ENCODE results near the gene CLTB. TPM values are rescaled to one million over a fixed set of nuclear protein-coding genes. Genes with fewer than 3 reads are reported as not detected.

CLTB gene
- total RNA-seq, 1 experiment from 2014 or later: 339 TPM

DNA sequence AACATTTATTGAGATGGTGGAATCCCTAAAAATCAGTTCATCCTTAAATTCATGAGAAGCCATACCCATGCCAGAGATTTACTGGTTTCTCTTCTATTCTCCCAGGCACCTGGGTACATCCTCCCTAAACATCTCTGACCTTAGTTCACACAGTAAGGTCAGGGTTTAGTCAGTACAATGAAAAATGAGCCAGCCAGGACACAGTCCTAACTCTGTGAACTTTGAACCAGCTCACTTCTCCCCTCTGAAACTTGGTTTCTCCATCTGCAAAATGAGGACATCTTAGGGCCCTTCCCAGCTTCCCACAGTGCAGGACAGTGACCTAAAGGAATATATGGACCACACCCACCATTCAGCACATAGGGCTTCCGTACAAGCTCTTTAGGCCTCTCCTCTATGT lies 29.8 kb downstream of the CLTB start:
- TF ChIP-seq, protein P1, sequence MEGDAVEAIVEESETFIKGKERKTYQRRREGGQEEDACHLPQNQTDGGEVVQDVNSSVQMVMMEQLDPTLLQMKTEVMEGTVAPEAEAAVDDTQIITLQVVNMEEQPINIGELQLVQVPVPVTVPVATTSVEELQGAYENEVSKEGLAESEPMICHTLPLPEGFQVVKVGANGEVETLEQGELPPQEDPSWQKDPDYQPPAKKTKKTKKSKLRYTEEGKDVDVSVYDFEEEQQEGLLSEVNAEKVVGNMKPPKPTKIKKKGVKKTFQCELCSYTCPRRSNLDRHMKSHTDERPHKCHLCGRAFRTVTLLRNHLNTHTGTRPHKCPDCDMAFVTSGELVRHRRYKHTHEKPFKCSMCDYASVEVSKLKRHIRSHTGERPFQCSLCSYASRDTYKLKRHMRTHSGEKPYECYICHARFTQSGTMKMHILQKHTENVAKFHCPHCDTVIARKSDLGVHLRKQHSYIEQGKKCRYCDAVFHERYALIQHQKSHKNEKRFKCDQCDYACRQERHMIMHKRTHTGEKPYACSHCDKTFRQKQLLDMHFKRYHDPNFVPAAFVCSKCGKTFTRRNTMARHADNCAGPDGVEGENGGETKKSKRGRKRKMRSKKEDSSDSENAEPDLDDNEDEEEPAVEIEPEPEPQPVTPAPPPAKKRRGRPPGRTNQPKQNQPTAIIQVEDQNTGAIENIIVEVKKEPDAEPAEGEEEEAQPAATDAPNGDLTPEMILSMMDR (IDR thresholded peaks at IDR 0.05; ENCODE audit: unreplicated experiment): no peak
- ChIA-PET POLR2A (interaction anchor here (0.9 to 6.7 kb wide), 6 partner anchors 11 to 150 kb away, joined by 3 to 110 read pairs (median 51); partner anchors contain the start of genes CLTB, KIAA1191 and RNF44), CTCF (interaction anchor here (1.1 to 1.6 kb wide), 2 partner anchors 30 to 149 kb away, joined by 3 to 5 read pairs; no protein-coding TSS in a partner anchor)
- H3K27me3 Mint-ChIP-seq (ENCODE audit: insufficient read depth, unreplicated experiment): no peaks in the 10 kb centered on the region
- H3K9me3 Mint-ChIP-seq (ENCODE audit: unreplicated experiment): no peaks in the 10 kb centered on the region
- no TSS peak for BruUV-seq (replicated peaks)
- H3K4me1 Mint-ChIP-seq (ENCODE audit: insufficient read depth, unreplicated experiment): peaks cover 22% of the 10 kb centered on the region
- H3K36me3 Mint-ChIP-seq (ENCODE audit: insufficient read depth, unreplicated experiment): peaks cover 96% of the 10 kb centered on the region
- intact Hi-C loops (cut with micrococcal nuclease): loop anchor here (10.0 kb wide), 1 partner anchor 572 kb away; no protein-coding TSS in a partner anchor
- peak overlapping the region; percentile 99 for H3K27ac Mint-ChIP-seq (ENCODE audit: low read depth, unreplicated experiment)
- no peak for DNase-seq (ENCODE audit: unreplicated experiment)
- peak overlapping the region; percentile 98 for H3K4me3 Mint-ChIP-seq (ENCODE audit: unreplicated experiment)

DNA sequence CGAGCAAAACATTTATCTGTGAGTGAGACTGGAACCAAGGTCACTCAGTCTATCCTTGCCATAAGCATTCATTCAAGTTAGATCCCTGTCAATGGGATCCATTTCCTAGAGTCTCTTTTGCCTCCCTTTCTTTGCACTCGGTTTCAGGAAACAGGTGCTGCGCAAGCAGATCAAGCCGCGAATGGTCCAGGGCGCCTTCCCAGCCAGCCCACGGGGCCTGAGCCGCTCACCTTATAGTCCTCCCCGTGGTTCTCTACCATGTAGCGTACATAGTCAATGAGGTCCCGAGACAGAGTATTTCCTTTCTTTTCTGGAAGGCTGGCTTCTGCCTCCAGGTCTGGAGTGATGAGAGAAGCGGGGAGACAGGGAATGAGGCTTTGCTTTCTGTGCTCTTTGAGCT lies 31.3 kb downstream of the CLTB start:
- no TSS peak for BruUV-seq (replicated peaks)
- intact Hi-C loops (cut with micrococcal nuclease): loop anchor here (10.0 kb wide), 1 partner anchor 570 kb away; no protein-coding TSS in a partner anchor
- Mint-ChIP-seq H3K4me3 (ENCODE audit: unreplicated experiment) (no peak overlapping the region), H3K27ac (ENCODE audit: low read depth, unreplicated experiment) (no peak overlapping the region), H3K27me3 (ENCODE audit: insufficient read depth, unreplicated experiment) (no peaks in the 10 kb centered on the region), H3K4me1 (ENCODE audit: insufficient read depth, unreplicated experiment) (peaks cover 22% of the 10 kb centered on the region), H3K9me3 (ENCODE audit: unreplicated experiment) (no peaks in the 10 kb centered on the region), H3K36me3 (ENCODE audit: insufficient read depth, unreplicated experiment) (peaks cover 96% of the 10 kb centered on the region)
- ChIA-PET CTCF (interaction anchor here (0.6 to 1.6 kb wide), 4 partner anchors 12 to 851 kb away, joined by 3 to 5 read pairs (median 4); no protein-coding TSS in a partner anchor), POLR2A (interaction anchor here (0.6 to 5.6 kb wide), 3 partner anchors 9 to 63 kb away, joined by 3 to 51 read pairs (median 5); partner anchors contain the start of genes FAF2 and KIAA1191)
- no peak for DNase-seq (ENCODE audit: unreplicated experiment)
- TF ChIP-seq, protein P1 (IDR thresholded peaks at IDR 0.05; ENCODE audit: unreplicated experiment): no peak

DNA sequence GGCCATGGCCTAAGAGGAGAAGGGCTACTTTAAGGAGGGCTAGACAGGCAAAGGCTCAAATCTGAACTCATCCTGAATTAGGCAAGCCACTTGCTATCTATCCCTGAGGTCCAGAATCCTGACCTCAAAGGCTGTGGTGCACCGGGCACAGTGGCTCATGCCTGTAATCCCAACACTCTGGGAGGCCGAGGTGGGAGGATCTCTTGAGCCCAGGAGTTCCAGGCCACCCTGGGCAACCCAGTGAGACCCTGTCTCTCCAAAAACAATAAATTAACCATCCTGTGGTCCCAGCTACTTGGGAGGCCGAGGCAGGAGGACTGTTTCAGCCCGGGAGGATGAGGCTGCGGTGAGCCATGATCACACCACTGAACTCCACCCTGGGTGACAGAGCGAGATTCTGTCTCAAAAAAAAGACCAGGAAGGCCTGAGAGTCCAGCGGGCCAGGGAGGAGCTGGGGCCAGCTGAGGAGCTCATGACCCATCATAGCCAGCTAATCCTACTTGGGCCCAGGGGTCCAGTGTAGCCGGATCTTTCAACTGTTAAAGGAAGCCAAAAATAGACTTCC lies 31.9 kb downstream of the CLTB start:
- Mint-ChIP-seq H3K36me3 (ENCODE audit: insufficient read depth, unreplicated experiment) (peaks cover 96% of the 10 kb centered on the region), H3K27ac (ENCODE audit: low read depth, unreplicated experiment) (no peak overlapping the region), H3K4me3 (ENCODE audit: unreplicated experiment) (no peak overlapping the region), H3K4me1 (ENCODE audit: insufficient read depth, unreplicated experiment) (peaks cover 22% of the 10 kb centered on the region), H3K9me3 (ENCODE audit: unreplicated experiment) (no peaks in the 10 kb centered on the region), H3K27me3 (ENCODE audit: insufficient read depth, unreplicated experiment) (no peaks in the 10 kb centered on the region)
- ChIA-PET POLR2A (interaction anchor here (1.1 to 5.6 kb wide), 3 partner anchors 16 to 64 kb away, joined by 4 to 51 read pairs (median 5); partner anchors contain the start of genes FAF2 and KIAA1191), CTCF (interaction anchor here (0.8 to 1.5 kb wide), 2 partner anchors 63 to 851 kb away, joined by 3 to 4 read pairs; no protein-coding TSS in a partner anchor)
- no peak for DNase-seq (ENCODE audit: unreplicated experiment)
- no TSS peak for BruUV-seq (replicated peaks)
- TF ChIP-seq, protein P1 (IDR thresholded peaks at IDR 0.05; ENCODE audit: unreplicated experiment): no peak
- intact Hi-C loops (cut with micrococcal nuclease): loop anchor here (10.0 kb wide), 1 partner anchor 570 kb away; no protein-coding TSS in a partner anchor

DNA sequence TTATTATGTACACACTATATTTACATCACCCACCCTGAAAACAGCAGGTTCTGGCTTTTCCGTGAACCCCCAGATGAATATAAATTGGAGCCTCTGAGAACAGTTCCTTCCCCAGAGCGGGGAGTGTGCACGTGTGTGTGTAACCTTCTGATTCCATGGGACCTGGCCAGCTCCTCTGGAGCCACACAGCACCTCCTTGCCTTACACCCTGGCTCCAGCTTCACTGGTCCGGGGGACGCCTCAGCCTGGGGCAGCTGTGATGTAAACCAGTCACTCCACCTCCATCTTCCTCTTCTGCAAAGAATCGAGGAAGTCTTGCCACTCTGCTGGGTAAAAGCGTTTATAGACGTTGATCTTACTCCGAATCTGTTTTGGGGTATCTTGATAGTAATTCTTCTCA lies 32.4 kb downstream of the CLTB start:
- Mint-ChIP-seq H3K27ac (ENCODE audit: low read depth, unreplicated experiment) (no peak overlapping the region), H3K27me3 (ENCODE audit: insufficient read depth, unreplicated experiment) (no peaks in the 10 kb centered on the region), H3K9me3 (ENCODE audit: unreplicated experiment) (no peaks in the 10 kb centered on the region), H3K4me1 (ENCODE audit: insufficient read depth, unreplicated experiment) (peaks cover 22% of the 10 kb centered on the region), H3K36me3 (ENCODE audit: insufficient read depth, unreplicated experiment) (peaks cover 96% of the 10 kb centered on the region), H3K4me3 (ENCODE audit: unreplicated experiment) (no peak overlapping the region)
- no TSS peak for BruUV-seq (replicated peaks)
- intact Hi-C loops (cut with micrococcal nuclease): loop anchor here (10.0 kb wide), 1 partner anchor 569 kb away; no protein-coding TSS in a partner anchor
- ChIA-PET POLR2A (interaction anchor here (1.1 to 2.1 kb wide), 2 partner anchors 17 to 64 kb away, joined by 4 to 5 read pairs; partner anchors contain the start of gene FAF2), CTCF (interaction anchor here (0.5 to 1.5 kb wide), 3 partner anchors 33 to 850 kb away, joined by 3 to 4 read pairs (median 4); no protein-coding TSS in a partner anchor)
- TF ChIP-seq, protein P1 (IDR thresholded peaks at IDR 0.05; ENCODE audit: unreplicated experiment): no peak
- no peak for DNase-seq (ENCODE audit: unreplicated experiment)

Measured in MCF 10A (cell line).